Measurements from ENCODE around the gene PLXNB3.
"Not testable (repeated sequence)": the region's sequence is repeated elsewhere in the genome, so short reads cannot be mapped to it uniquely, and the experiment has no call there.

PLXNB3 gene

GRCh38 chrX:153794897-153795816, 31.1 kb downstream of the PLXNB3 start:
- no peak for DNase-seq

GRCh38 chrX:153797415-153798015, 33.5 kb downstream of the PLXNB3 start:
- no peak for DNase-seq

GRCh38 chrX:153799326-153799725, 35.3 kb downstream of the PLXNB3 start:
- DNase-seq, result no peak

- no peak for DNase-seq
Observed at GRCh38 chrX:153800177-153800722, 36.2 kb downstream of the PLXNB3 start.

GRCh38 chrX:153800746-153801145, 36.7 kb downstream of the PLXNB3 start:
- DNase-seq, result no peak

- DNase-seq, result no peak
Observed at GRCh38 chrX:153801669-153802068, 37.6 kb downstream of the PLXNB3 start.

- DNase-seq, result no peak
Observed at GRCh38 chrX:153802513-153803045, 38.5 kb downstream of the PLXNB3 start.

- no peak for DNase-seq
Observed at GRCh38 chrX:153803211-153804099, 39.4 kb downstream of the PLXNB3 start.

- no peak for DNase-seq
Observed at GRCh38 chrX:153804100-153804595, 40.1 kb downstream of the PLXNB3 start.

GRCh38 chrX:153804621-153805020, 40.6 kb downstream of the PLXNB3 start:
- DNase-seq, result no peak

GRCh38 chrX:153805436-153805835, 41.4 kb downstream of the PLXNB3 start:
- DNase-seq, result no peak

- no peak for DNase-seq
Observed at GRCh38 chrX:153806999-153807575, 43.0 kb downstream of the PLXNB3 start.

- DNase-seq, result no peak
Observed at GRCh38 chrX:153807976-153808375, 43.9 kb downstream of the PLXNB3 start.

GRCh38 chrX:153812220-153812619, 48.2 kb downstream of the PLXNB3 start:
- no peak for DNase-seq

GRCh38 chrX:153813161-153813560, 49.1 kb downstream of the PLXNB3 start:
- no peak for DNase-seq

- no peak for DNase-seq
Observed at GRCh38 chrX:153814591-153815315, 50.7 kb downstream of the PLXNB3 start.

GRCh38 chrX:153816831-153817690, 53.0 kb downstream of the PLXNB3 start:
- DNase-seq, result peak; percentile 53

GRCh38 chrX:153818064-153818463, 54.0 kb downstream of the PLXNB3 start:
- not testable (repeated sequence) for DNase-seq

- peak; percentile 59 for DNase-seq
Observed at GRCh38 chrX:153818571-153819383, 54.7 kb downstream of the PLXNB3 start.

Measured in CD4-positive, alpha-beta T cell treated with Interleukin-10 for 1 hour (primary cell).